HepG2 (cell line): ENCODE data around the gene GJD3. TPM values are rescaled to one million over a fixed set of nuclear protein-coding genes. Genes with fewer than 3 reads are reported as not detected.

ENCODE experiments used
- ATF7 ChIP-seq, 2 experiments: fragments of 450-650 bp in 1 of 2; sonication (generic) in 1 of 2; formaldehyde crosslinking in 1 of 2; IDR thresholded peaks; 2 replicates each; pipeline versions ENCODE4 v1.4.0 to v1.6.1; 2016 to 2020; ENCODE audit warnings: antibody characterized with exemption in 1 of 2, mild to moderate bottlenecking in 1 of 2, missing genetic modification reagents in 1 of 2
- CREBL2 ChIP-seq: sonication (generic); formaldehyde crosslinking; IDR thresholded peaks from 2 replicates; pipeline ENCODE4 v1.8.1; 2023; ENCODE audit warnings: missing genetic modification reagents, mild to moderate bottlenecking, borderline replicate concordance
- ESRRA ChIP-seq: sonication (generic); formaldehyde crosslinking; IDR thresholded peaks from 2 replicates; pipeline ENCODE4 v1.5.1; 2020; ENCODE audit warnings: mild to moderate bottlenecking, low read depth, missing genetic modification reagents
- FOXA1 ChIP-seq, 2 experiments: fragments of 450-650 bp in 1 of 2; sonication (generic) in 1 of 2; formaldehyde crosslinking in 1 of 2; IDR thresholded peaks; 2 replicates each; pipeline versions ENCODE4 v1.4.0 to v1.6.1; 2016 to 2020; ENCODE audit warnings: missing genetic modification reagents in 1 of 2
- HNF4G ChIP-seq, 2 experiments: sonication (generic) in 1 of 2; formaldehyde crosslinking in 1 of 2; IDR thresholded peaks; 2 replicates each; pipeline versions ENCODE4 v1.4.0 to v1.6.1; 2011 to 2020; ENCODE audit warnings: borderline replicate concordance in 2 of 2, low read depth in 2 of 2, mild to moderate bottlenecking in 2 of 2, low read length in 1 of 2, missing genetic modification reagents in 1 of 2, moderate library complexity in 1 of 2
- POGZ ChIP-seq: sonication (generic); formaldehyde crosslinking; IDR thresholded peaks from 2 replicates; pipeline ENCODE4 v1.4.0; 2020; ENCODE audit warnings: mild to moderate bottlenecking, missing genetic modification reagents
- SCMH1 ChIP-seq: sonication (generic); formaldehyde crosslinking; IDR thresholded peaks from 2 replicates; pipeline ENCODE4 v1.9.0; 2021; ENCODE audit warnings: missing genetic modification reagents, mild to moderate bottlenecking, borderline replicate concordance
- STAT5B ChIP-seq: sonication (generic); formaldehyde crosslinking; IDR thresholded peaks from 2 replicates; pipeline ENCODE4 v1.4.0; 2020; ENCODE audit warnings: missing genetic modification reagents
- ZNF260 ChIP-seq: sonication (generic); formaldehyde crosslinking; IDR thresholded peaks from 2 replicates; pipeline ENCODE4 v1.4.0; 2020; ENCODE audit warnings: missing genetic modification reagents, low read depth, mild to moderate bottlenecking, borderline replicate concordance
- ZNF331 ChIP-seq: sonication (generic); formaldehyde crosslinking; IDR thresholded peaks from 2 replicates; pipeline ENCODE4 v1.4.0; 2020; ENCODE audit warnings: missing genetic modification reagents
- ZNF572 ChIP-seq: sonication (generic); formaldehyde crosslinking; IDR thresholded peaks from 2 replicates; pipeline ENCODE4 v1.5.1; 2020; ENCODE audit warnings: mild to moderate bottlenecking, missing genetic modification reagents
- ZNF740 ChIP-seq: sonication (generic); formaldehyde crosslinking; IDR thresholded peaks from 2 replicates; pipeline ENCODE4 v1.4.0; 2020; ENCODE audit warnings: missing genetic modification reagents
- ZNF841 ChIP-seq: sonication (generic); formaldehyde crosslinking; IDR thresholded peaks from 2 replicates; pipeline ENCODE4 v1.8.1; 2023; ENCODE audit warnings: missing genetic modification reagents, borderline replicate concordance
- polyA plus RNA-seq, 8 experiments: library from polyadenylated mRNA; depleted of rRNA in 3 of 8; stranded (reverse) in 7 of 8; unstranded in 1 of 8; fragments of >200 nt; fragmentation: Illumina TruSeq in 4 of 8; extraction: Trizol in 4 of 8; gene quantifications; 2 replicates each; pipeline versions ENCODE4 v1.2.1 to v1.2.3, GENCODE V29; 2011 to 2016; ENCODE audit warnings: low read depth in 4 of 8, missing spikeins in 1 of 8, mixed read lengths in 1 of 8; ENCODE audit not compliant: insufficient read depth in 1 of 8
- total RNA-seq, 5 experiments: library from RNA; depleted of rRNA; stranded (reverse); fragments of >200 nt; fragmentation: Illumina TruSeq; extraction: Trizol; gene quantifications; 2 replicates each; pipeline ENCODE4 v1.2.3, GENCODE V29; 2016; ENCODE audit warnings: low read depth in 1 of 5
- TF ChIP-seq, protein P1 (sequence below): sonication (generic); formaldehyde crosslinking; IDR thresholded peaks from 2 replicates; pipeline ENCODE4 v1.5.0; 2020; ENCODE audit warnings: missing genetic modification reagents
- TF ChIP-seq, protein P2 (sequence below): sonication (generic); formaldehyde crosslinking; IDR thresholded peaks from 2 replicates; pipeline ENCODE4 v1.4.0; 2020; ENCODE audit warnings: missing genetic modification reagents
- TF ChIP-seq, protein P3 (sequence below): IDR thresholded peaks from 2 replicates; pipeline ENCODE4 v1.6.1; 2016; ENCODE audit warnings: missing biosample characterization, missing genetic modification reagents, low read depth

The GJD3 gene
- total and polyA plus RNA-seq, 2 of the 13 experiments (the other 11 are each of a cell fraction or from before 2014, with no cell fraction given) = not detected

DNA sequence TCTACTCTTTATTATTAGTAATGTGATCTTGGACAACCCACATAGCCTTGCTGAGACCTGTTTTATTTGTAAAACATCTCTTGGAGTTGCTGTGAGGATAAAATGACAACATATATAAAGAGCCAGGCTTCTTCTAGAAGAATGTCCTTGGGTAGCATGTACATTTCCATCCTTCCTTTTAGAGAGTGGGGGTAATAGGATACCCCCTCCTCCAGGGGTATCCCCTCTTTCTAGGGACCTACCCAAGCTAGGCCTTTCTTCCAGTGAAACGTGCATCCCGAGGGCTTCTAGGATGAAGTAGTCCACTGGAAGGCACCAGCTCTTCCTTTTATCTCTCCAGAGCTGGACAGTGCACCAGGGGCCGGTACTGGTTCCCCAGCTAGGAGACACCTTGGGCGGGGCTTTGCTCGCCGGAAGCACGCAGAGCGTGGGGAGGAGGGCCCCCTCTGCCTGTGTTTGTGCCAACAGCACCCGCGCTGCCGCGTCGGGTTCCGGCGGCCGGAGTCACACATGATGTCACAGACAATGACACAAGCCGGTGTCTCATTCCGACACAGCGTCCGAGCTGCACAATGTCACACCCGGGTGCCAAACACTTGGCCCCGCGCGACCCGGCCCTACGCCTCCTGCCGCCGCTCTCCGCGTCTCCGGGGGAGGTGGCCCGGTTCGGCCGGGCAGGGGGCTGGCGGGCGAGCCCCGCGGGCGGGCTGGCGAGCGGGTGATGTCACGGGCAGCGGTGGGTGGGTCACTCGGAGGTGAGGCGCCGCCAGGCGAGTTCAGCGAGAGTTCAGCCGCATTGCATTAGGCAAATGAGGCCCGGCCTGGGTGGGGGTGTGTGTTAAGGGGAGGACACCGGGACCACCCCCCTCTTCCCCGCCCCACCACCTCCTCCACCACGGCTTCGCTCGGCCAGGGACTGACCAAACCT lies 23.4 kb downstream of the GJD3 start (continued):
- no peak for TF ChIP-seq STAT5B (CRISPR knock-in tag)
- TF ChIP-seq ZNF572 (CRISPR knock-in tag) = no peak
- no peak for TF ChIP-seq CREBL2 (CRISPR knock-in tag)
- no peak; the same call in 1 of the 2 replicates for TF ChIP-seq ZNF260
- TF ChIP-seq SCMH1 (CRISPR knock-in tag) = no peak
- no peak for TF ChIP-seq HNF4G (IDR thresholded peaks at IDR 0.05; ENCODE audit: borderline replicate concordance, low read depth, low read length)
- TF ChIP-seq HNF4G (CRISPR knock-in tag; IDR thresholded peaks at IDR 0.05; ENCODE audit: borderline replicate concordance, low read depth) = peak; percentile 68
- no peak; the same call in 1 of the 2 replicates for TF ChIP-seq ESRRA (CRISPR knock-in tag)
- TF ChIP-seq, protein P1, sequence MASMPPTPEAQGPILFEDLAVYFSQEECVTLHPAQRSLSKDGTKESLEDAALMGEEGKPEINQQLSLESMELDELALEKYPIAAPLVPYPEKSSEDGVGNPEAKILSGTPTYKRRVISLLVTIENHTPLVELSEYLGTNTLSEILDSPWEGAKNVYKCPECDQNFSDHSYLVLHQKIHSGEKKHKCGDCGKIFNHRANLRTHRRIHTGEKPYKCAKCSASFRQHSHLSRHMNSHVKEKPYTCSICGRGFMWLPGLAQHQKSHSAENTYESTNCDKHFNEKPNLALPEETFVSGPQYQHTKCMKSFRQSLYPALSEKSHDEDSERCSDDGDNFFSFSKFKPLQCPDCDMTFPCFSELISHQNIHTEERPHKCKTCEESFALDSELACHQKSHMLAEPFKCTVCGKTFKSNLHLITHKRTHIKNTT = no peak
- no peak for TF ChIP-seq FOXA1 (IDR thresholded peaks at IDR 0.05)
- TF ChIP-seq FOXA1 (CRISPR knock-in tag; IDR thresholded peaks at IDR 0.05) = peak; percentile 71
- TF ChIP-seq, protein P2, sequence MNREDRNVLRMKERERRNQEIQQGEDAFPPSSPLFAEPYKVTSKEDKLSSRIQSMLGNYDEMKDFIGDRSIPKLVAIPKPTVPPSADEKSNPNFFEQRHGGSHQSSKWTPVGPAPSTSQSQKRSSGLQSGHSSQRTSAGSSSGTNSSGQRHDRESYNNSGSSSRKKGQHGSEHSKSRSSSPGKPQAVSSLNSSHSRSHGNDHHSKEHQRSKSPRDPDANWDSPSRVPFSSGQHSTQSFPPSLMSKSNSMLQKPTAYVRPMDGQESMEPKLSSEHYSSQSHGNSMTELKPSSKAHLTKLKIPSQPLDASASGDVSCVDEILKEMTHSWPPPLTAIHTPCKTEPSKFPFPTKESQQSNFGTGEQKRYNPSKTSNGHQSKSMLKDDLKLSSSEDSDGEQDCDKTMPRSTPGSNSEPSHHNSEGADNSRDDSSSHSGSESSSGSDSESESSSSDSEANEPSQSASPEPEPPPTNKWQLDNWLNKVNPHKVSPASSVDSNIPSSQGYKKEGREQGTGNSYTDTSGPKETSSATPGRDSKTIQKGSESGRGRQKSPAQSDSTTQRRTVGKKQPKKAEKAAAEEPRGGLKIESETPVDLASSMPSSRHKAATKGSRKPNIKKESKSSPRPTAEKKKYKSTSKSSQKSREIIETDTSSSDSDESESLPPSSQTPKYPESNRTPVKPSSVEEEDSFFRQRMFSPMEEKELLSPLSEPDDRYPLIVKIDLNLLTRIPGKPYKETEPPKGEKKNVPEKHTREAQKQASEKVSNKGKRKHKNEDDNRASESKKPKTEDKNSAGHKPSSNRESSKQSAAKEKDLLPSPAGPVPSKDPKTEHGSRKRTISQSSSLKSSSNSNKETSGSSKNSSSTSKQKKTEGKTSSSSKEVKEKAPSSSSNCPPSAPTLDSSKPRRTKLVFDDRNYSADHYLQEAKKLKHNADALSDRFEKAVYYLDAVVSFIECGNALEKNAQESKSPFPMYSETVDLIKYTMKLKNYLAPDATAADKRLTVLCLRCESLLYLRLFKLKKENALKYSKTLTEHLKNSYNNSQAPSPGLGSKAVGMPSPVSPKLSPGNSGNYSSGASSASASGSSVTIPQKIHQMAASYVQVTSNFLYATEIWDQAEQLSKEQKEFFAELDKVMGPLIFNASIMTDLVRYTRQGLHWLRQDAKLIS = no peak
- no peak for TF ChIP-seq ATF7 (IDR thresholded peaks at IDR 0.05)
- TF ChIP-seq ATF7 (CRISPR knock-in tag; IDR thresholded peaks at IDR 0.05) = peak; percentile 78
- no peak for TF ChIP-seq ZNF331 (CRISPR knock-in tag)
- TF ChIP-seq ZNF841 = no peak
- no peak for TF ChIP-seq ZNF740 (CRISPR knock-in tag)
- TF ChIP-seq, protein P3, sequence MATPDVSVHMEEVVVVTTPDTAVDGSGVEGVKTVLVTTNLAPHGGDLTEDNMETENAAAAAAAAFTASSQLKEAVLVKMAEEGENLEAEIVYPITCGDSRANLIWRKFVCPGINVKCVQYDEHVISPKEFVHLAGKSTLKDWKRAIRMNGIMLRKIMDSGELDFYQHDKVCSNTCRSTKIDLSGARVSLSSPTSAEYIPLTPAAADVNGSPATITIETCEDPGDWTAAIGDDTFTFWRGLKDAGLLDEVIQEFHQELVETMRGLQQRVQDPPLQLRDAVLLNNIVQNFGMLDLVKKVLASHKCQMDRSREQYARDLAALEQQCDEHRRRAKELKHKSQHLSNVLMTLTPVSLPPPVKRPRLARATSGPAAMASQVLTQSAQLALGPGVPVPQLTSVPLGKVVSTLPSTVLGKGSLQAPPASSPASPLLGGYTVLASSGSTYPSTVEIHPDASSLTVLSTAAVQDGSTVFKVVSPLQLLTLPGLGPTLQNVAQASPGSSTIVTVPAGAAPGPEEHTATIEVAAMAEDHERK (CRISPR knock-in tag) = peak; percentile 55; the same call in 1 of the 2 replicates
- no peak for TF ChIP-seq POGZ (CRISPR knock-in tag)
